ACC112 (cell line): Measurements from ENCODE around the gene PSMB7.

ENCODE experiments used
- H2AFZ ChIP-seq: fragments of 200-600 bp; sonication (generic); one replicate; pipeline ENCODE4 v1.6.0; 2017; ENCODE audit warnings: antibody characterized with exemption, low read length; ENCODE audit not compliant: unreplicated experiment
- H3K27ac ChIP-seq: fragments of 200-600 bp; sonication (generic); 2 replicates; pipeline ENCODE4 v1.5.1; 2014; ENCODE audit warnings: low read depth, mild to moderate bottlenecking, antibody characterized with exemption, low read length, moderate library complexity
- H3K27me3 ChIP-seq: fragments of 200-600 bp; sonication (generic); 2 replicates; pipeline ENCODE4 v1.6.1; 2014; ENCODE audit warnings: mild to moderate bottlenecking, antibody characterized with exemption, low read length, moderate library complexity, mixed read lengths; ENCODE audit not compliant: insufficient read depth
- H3K36me3 ChIP-seq: fragments of 200-600 bp; sonication (generic); 2 replicates; pipeline ENCODE4 v1.6.1; 2016; ENCODE audit warnings: mild to moderate bottlenecking, antibody characterized with exemption, low read length, moderate library complexity, mixed read lengths; ENCODE audit not compliant: insufficient read depth
- H3K4me1 ChIP-seq: fragments of 200-600 bp; sonication (generic); one replicate; pipeline ENCODE4 v1.6.1; 2016; ENCODE audit warnings: low read length, mixed read lengths; ENCODE audit not compliant: insufficient read depth, unreplicated experiment, control insufficient read depth
- H3K4me3 ChIP-seq: fragments of 200-600 bp; sonication (generic); 2 replicates; pipeline ENCODE4 v1.5.1; 2014; ENCODE audit warnings: mild to moderate bottlenecking, low read depth, low read length
- H3K79me2 ChIP-seq: fragments of 200-600 bp; sonication (generic); one replicate; pipeline ENCODE4 v1.6.0; 2016; ENCODE audit warnings: low read length; ENCODE audit not compliant: control insufficient read depth, unreplicated experiment, insufficient read depth

PSMB7 gene

GRCh38 chr9:124365036-124365435 lies 50.2 kb downstream of the PSMB7 start:
- Histone ChIP-seq H3K36me3 (peaks cover 2% of the 10 kb centered on the region; the same call in 1 of the 2 replicates), H3K27ac (no peak overlapping the region), H3K4me3 (no peak overlapping the region), H3K4me1 (peaks cover 19% of the 10 kb centered on the region), H2AFZ (no peak overlapping the region), H3K79me2 (peaks cover 91% of the 10 kb centered on the region), H3K27me3 (no peaks in the 10 kb centered on the region)

DNA sequence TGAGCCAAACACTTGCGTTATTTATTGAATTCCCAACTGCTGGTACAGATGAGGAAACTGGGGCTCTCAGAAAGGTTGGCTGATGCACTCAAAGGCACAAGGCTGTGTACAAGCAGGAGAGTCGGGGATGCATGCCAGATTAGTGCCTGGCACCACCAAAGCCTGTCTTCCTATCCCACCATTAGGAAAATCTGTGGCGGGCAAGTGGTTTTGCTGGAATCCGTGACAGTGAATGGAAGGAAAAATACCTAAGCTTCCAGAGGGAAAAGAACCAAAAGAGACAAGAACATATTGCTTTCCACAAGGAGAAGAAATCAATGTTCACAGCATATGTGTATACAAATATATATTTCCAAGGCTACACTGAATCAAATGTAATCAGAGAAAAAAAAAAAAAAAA lies 51.1 kb downstream of the PSMB7 start:
- Histone ChIP-seq H3K27me3 (no peaks in the 10 kb centered on the region), H3K36me3 (peaks cover 2% of the 10 kb centered on the region; the same call in 1 of the 2 replicates), H3K4me1 (peaks cover 22% of the 10 kb centered on the region), H3K4me3 (no peak overlapping the region), H2AFZ (no peak overlapping the region), H3K79me2 (peaks cover 91% of the 10 kb centered on the region), H3K27ac (no peak overlapping the region)

DNA sequence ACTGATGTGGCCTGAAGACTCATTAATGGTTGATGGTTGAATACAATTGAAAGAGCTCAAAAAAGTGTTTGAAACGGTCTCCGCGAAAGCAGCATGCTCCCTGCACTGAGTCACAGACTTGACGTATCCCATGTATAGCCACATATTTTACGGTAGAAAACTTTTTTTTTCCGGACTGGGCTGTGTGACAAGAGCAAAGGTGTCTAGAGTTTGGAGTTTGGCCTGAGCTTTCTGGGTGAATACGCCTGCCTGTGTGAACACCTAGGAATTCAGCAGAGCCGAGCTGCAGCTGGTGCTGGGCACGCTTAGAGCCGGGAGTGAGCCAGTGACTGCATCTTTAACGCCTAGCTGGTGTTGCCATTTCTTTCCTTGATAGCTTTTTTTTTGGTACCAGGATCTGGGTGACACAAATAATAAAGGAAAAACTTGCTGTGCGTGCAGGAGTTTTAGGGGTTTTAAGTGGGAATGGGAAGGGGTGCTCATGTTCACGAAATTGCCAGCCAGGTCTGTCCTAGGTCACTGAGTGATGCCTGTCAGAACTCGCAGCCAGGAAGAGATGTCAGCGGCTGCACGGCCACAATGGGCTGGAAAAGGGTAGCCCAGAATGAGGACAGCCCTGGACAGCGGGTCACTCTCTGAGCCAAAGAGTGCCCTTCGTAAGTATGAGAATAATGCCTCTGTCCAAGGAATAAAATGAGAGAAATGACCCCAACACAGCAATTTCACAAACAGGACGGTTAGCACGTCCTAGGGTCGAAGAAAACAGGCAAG lies 51.7 kb downstream of the PSMB7 start:
- peaks cover 22% of the 10 kb centered on the region for H3K4me1 ChIP-seq
- no peaks in the 10 kb centered on the region for H3K27me3 ChIP-seq
- H3K36me3 ChIP-seq, result peaks cover 2% of the 10 kb centered on the region; the same call in 1 of the 2 replicates
- H3K27ac ChIP-seq, result no peak overlapping the region
- no peak overlapping the region for H2AFZ ChIP-seq
- H3K79me2 ChIP-seq, result peaks cover 89% of the 10 kb centered on the region
- no peak overlapping the region for H3K4me3 ChIP-seq

GRCh38 chr9:124361128-124361527 lies 54.1 kb downstream of the PSMB7 start:
- peaks cover 89% of the 10 kb centered on the region for H3K79me2 ChIP-seq
- H3K36me3 ChIP-seq, result peaks cover 2% of the 10 kb centered on the region; the same call in 1 of the 2 replicates
- H3K4me3 ChIP-seq, result no peak overlapping the region
- peaks cover 4% of the 10 kb centered on the region for H3K4me1 ChIP-seq
- no peak overlapping the region for H3K27ac ChIP-seq
- H2AFZ ChIP-seq, result no peak overlapping the region
- H3K27me3 ChIP-seq, result no peaks in the 10 kb centered on the region

- Histone ChIP-seq H3K27me3 (no peaks in the 10 kb centered on the region), H2AFZ (no peak overlapping the region), H3K36me3 (peaks cover 2% of the 10 kb centered on the region; the same call in 1 of the 2 replicates), H3K4me3 (no peak overlapping the region), H3K79me2 (peaks cover 85% of the 10 kb centered on the region), H3K27ac (no peak overlapping the region), H3K4me1 (peaks cover 3% of the 10 kb centered on the region)
These were observed 55.2 kb downstream of the PSMB7 start for GRCh38 chr9:124359855-124360678.

GRCh38 chr9:124359426-124359825 lies 55.8 kb downstream of the PSMB7 start:
- H3K4me3 ChIP-seq, result no peak overlapping the region
- no peaks in the 10 kb centered on the region for H3K27me3 ChIP-seq
- H3K79me2 ChIP-seq, result peaks cover 79% of the 10 kb centered on the region
- H3K36me3 ChIP-seq, result peaks cover 2% of the 10 kb centered on the region; the same call in 1 of the 2 replicates
- H3K27ac ChIP-seq, result no peak overlapping the region
- H3K4me1 ChIP-seq, result peaks cover 3% of the 10 kb centered on the region
- H2AFZ ChIP-seq, result no peak overlapping the region

GRCh38 chr9:124358631-124359030 lies 56.6 kb downstream of the PSMB7 start:
- no peaks in the 10 kb centered on the region for H3K27me3 ChIP-seq
- peaks cover 2% of the 10 kb centered on the region; the same call in 1 of the 2 replicates for H3K36me3 ChIP-seq
- H3K27ac ChIP-seq, result no peak overlapping the region
- peaks cover 3% of the 10 kb centered on the region for H3K4me1 ChIP-seq
- no peak overlapping the region for H3K4me3 ChIP-seq
- H2AFZ ChIP-seq, result no peak overlapping the region
- H3K79me2 ChIP-seq, result peaks cover 71% of the 10 kb centered on the region

GRCh38 chr9:124357721-124358361 lies 57.4 kb downstream of the PSMB7 start:
- Histone ChIP-seq H3K4me1 (peaks cover 3% of the 10 kb centered on the region), H3K27me3 (no peaks in the 10 kb centered on the region), H3K4me3 (no peak overlapping the region), H2AFZ (no peak overlapping the region), H3K79me2 (peaks cover 63% of the 10 kb centered on the region), H3K36me3 (peaks cover 6% of the 10 kb centered on the region; the same call in 1 of the 2 replicates), H3K27ac (peak overlapping the region; percentile 6; the same call in 1 of the 2 replicates)

- H2AFZ ChIP-seq, result no peak overlapping the region
- peaks cover 12% of the 10 kb centered on the region; the same call in 1 of the 2 replicates for H3K36me3 ChIP-seq
- H3K79me2 ChIP-seq, result peaks cover 56% of the 10 kb centered on the region
- no peaks in the 10 kb centered on the region for H3K27me3 ChIP-seq
- H3K4me3 ChIP-seq, result no peak overlapping the region
- H3K27ac ChIP-seq, result 0 out of 2 replicates have a peak overlapping the region, but pooled peaks have one; percentile 6
- H3K4me1 ChIP-seq, result peaks cover 3% of the 10 kb centered on the region
These were observed 58.4 kb downstream of the PSMB7 start for GRCh38 chr9:124356745-124357390.
